Smooth muscle cell (in vitro differentiated cells): ENCODE data around the gene OPTC. TPM values are rescaled to one million over a fixed set of nuclear protein-coding genes. Genes with fewer than 3 reads are reported as not detected.

Source experiments
- DNase-seq: peaks from one replicate; lab custom pipeline; 2025; ENCODE audit not compliant: unreplicated experiment; lab: John Stamatoyannopoulos, UW
- H2AFZ ChIP-seq: fragments of 200-600 bp; sonication (generic); 2 replicates; pipeline ENCODE4 v1.6.0; 2016; ENCODE audit warnings: antibody characterized with exemption, low read depth, mild to moderate bottlenecking
- H3F3A ChIP-seq: fragments of 200-600 bp; sonication (generic); 2 replicates; pipeline ENCODE4 v1.6.0; 2017; ENCODE audit warnings: antibody characterized with exemption, low read depth
- H3K27ac ChIP-seq: fragments of 200-600 bp; sonication (generic); 2 replicates; pipeline ENCODE4 v1.5.1; 2016; ENCODE audit warnings: low read depth, mild to moderate bottlenecking
- H3K27me3 ChIP-seq: fragments of 200-600 bp; sonication (generic); 2 replicates; pipeline ENCODE4 v1.6.1; 2016; ENCODE audit warnings: low read depth, mild to moderate bottlenecking
- H3K36me3 ChIP-seq: fragments of 200-600 bp; sonication (generic); 2 replicates; pipeline ENCODE4 v1.5.1; 2016; ENCODE audit warnings: low read depth
- H3K4me1 ChIP-seq: fragments of 200-600 bp; sonication (generic); 2 replicates; pipeline ENCODE4 v1.5.1; 2016; ENCODE audit warnings: low read depth
- H3K4me2 ChIP-seq: fragments of 200-600 bp; sonication (generic); 2 replicates; pipeline ENCODE4 v1.6.0; 2016; ENCODE audit warnings: mild to moderate bottlenecking
- H3K4me3 ChIP-seq: fragments of 200-600 bp; sonication (generic); 2 replicates; pipeline ENCODE4 v1.5.1; 2016; ENCODE audit warnings: mild to moderate bottlenecking
- H3K79me2 ChIP-seq: fragments of 200-600 bp; sonication (generic); 2 replicates; pipeline ENCODE4 v1.6.0; 2016; ENCODE audit warnings: low read depth, mild to moderate bottlenecking
- H3K9ac ChIP-seq: fragments of 200-600 bp; sonication (generic); 2 replicates; pipeline ENCODE4 v1.6.0; 2016; ENCODE audit warnings: low read depth
- H3K9me3 ChIP-seq: fragments of 200-600 bp; sonication (generic); replicated peaks from 2 replicates; pipeline ENCODE4 v1.5.1; 2016; ENCODE audit warnings: low read depth
- H4K20me1 ChIP-seq: fragments of 200-600 bp; sonication (generic); 2 replicates; pipeline ENCODE4 v1.6.0; 2016; ENCODE audit warnings: low read depth
- CTCF ChIP-seq: fragments of 200-600 bp; sonication (generic); IDR thresholded peaks from 2 replicates; pipeline ENCODE4 v1.5.1; 2017; ENCODE audit warnings: borderline replicate concordance, mild to moderate bottlenecking, antibody characterized with exemption; ENCODE audit not compliant: insufficient read depth, poor library complexity, severe bottlenecking
- WGBS: methylation state at CpG from one replicate; pipeline ENCODE4 v1.1.7; 2016; ENCODE audit warnings: low lambda C conversion rate; 5-methylcytosine and 5-hydroxymethylcytosine counted together
- polyA plus RNA-seq: library from polyadenylated mRNA; unstranded; fragments of >200 nt; fragmentation: Nextera tagmentation; extraction: Ambion mirVana; gene quantifications from 2 replicates; pipeline ENCODE4 v1.2.1, GENCODE V29; 2016
- total RNA-seq: library from RNA; depleted of rRNA; stranded (reverse); fragments of >200 nt; gene quantifications from 2 replicates; pipeline ENCODE4 v1.2.3, GENCODE V29; 2014

The OPTC gene
- total and polyA plus RNA-seq, 2 experiments from 2014 or later = 0.46 TPM; not detected in 1

DNA sequence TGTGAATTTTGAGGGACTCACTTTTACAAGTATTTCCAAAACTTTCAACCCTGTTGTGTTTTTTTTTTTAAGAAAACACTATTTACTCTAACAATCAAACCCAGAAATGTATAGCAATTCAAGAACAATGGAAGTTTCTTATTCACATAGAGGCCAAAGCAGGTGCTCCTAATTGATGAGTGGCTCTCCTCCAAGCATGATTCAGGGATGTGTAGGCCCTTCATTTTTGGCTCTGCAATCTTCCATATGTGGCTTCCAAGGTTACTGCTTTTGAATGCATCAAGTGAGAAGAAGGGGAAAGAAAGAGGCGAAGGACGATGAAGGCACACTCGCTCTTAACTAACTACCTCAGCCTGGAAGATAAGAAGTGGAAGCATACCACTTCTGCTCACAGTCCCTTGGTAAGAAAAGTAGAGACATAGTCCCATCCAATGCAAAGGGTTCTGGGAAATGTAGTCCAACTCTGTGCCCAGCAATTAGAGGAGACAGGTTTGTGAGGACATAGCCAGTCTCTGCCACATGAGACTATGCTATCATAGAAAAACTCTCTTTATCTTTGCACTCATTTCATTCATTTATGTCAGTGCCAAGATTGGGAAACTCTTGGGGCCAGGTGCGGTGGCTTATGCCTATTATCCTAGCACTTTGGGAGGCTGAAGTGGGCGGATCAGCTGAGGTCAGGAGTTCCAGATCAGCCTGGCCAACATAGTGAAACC, 46.0 kb downstream of the OPTC start:
- Histone ChIP-seq H4K20me1 (no peaks in the 10 kb centered on the region), H3K27me3 (no peaks in the 10 kb centered on the region), H3F3A (peaks cover 11% of the 10 kb centered on the region), H3K4me3 (no peak overlapping the region), H3K36me3 (no peaks in the 10 kb centered on the region), H3K9ac (no peak overlapping the region), H3K9me3 (no peaks in the 10 kb centered on the region), H2AFZ (no peak overlapping the region), H3K4me1 (no peaks in the 10 kb centered on the region), H3K4me2 (no peak overlapping the region), H3K27ac (no peak overlapping the region), H3K79me2 (no peaks in the 10 kb centered on the region)
- WGBS = 94% methylated on average over 5 of the region's 5 CpGs
- TF ChIP-seq CTCF = no peak
- no peak for DNase-seq

- H3K4me2 ChIP-seq = no peak overlapping the region
- H3K79me2 ChIP-seq = no peaks in the 10 kb centered on the region
- no peak overlapping the region for H3K27ac ChIP-seq
- H3K36me3 ChIP-seq = no peaks in the 10 kb centered on the region
- no peaks in the 10 kb centered on the region for H3K27me3 ChIP-seq
- H3K4me1 ChIP-seq = no peaks in the 10 kb centered on the region
- no peak overlapping the region for H2AFZ ChIP-seq
- no peak for DNase-seq
- 28% methylated on average over 3 of the region's 3 CpGs for WGBS
- H3K4me3 ChIP-seq = no peak overlapping the region
- no peak overlapping the region for H3K9ac ChIP-seq
- H4K20me1 ChIP-seq = no peaks in the 10 kb centered on the region
- TF ChIP-seq CTCF = no peak
- no peaks in the 10 kb centered on the region for H3F3A ChIP-seq
- H3K9me3 ChIP-seq = no peaks in the 10 kb centered on the region
These were observed 50.5 kb downstream of the OPTC start for GRCh38 chr1:203544485-203544884.

DNA sequence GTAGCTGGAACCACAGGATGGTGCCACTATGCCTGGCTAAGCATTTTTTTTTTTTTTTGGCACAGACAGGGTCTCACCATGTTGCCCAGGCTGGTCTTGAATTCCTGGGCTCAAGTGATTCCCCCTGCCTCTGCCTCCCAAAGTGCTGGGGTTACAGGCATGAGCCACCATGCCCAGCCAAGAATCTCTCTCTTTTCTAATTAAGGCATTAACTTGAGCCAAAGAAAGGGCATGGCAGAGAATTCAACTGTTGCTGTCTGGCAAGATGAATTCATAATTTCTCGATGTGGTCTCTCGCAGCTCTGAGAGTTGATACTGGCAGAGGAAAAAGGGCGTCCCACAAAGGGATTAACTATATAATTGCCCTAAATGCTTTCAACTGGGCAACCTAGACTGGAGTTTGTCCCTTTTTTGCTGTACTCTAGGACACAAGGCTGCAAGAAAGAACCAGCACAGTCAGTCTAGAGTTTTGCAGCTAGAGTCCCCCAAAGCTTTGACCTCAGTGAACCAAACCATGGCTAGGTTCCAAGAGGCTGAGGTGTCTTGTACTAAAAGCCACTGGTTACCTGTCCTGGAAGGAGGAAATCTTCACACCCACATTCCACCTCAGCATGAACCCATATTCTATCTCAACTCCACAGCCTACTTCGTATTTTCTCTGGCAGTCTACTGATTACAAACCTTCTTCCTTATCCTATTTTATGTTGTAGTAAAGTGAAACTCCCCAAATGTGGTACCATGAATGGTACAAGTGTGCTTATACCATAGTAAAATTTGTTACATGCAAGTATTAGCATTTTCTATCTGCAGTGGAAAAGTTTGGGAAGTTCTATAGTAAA, 51.2 kb downstream of the OPTC start:
- H4K20me1 ChIP-seq = no peaks in the 10 kb centered on the region
- no peaks in the 10 kb centered on the region for H3K79me2 ChIP-seq
- DNase-seq = no peak
- no peaks in the 10 kb centered on the region for H3F3A ChIP-seq
- H3K9ac ChIP-seq = no peak overlapping the region
- no peaks in the 10 kb centered on the region for H3K9me3 ChIP-seq
- WGBS = 86% methylated on average over 4 of the region's 4 CpGs
- no peaks in the 10 kb centered on the region for H3K4me1 ChIP-seq
- no peaks in the 10 kb centered on the region for H3K36me3 ChIP-seq
- H3K27me3 ChIP-seq = no peaks in the 10 kb centered on the region
- no peak overlapping the region for H3K4me3 ChIP-seq
- H3K4me2 ChIP-seq = no peak overlapping the region
- no peak for TF ChIP-seq CTCF
- no peak overlapping the region for H3K27ac ChIP-seq
- no peak overlapping the region for H2AFZ ChIP-seq
